ENCODE measurements around the gene KIF1B.

GRCh38 chr1:10232163-10232562, 21.8 kb downstream of the KIF1B start:
- TF ChIP-seq CTCF (IDR thresholded peaks at IDR 0.05) (no peak), ZFX (IDR thresholded peaks at IDR 0.05; ENCODE audit: borderline replicate concordance) (no peak)

Data from 22Rv1 (cell line).